SHP77 treated with DMSO at 0.1 percent for 48 hours (cell line): Measurements from ENCODE around the gene TRAF4.

Experiments
- DNase-seq: peaks from one replicate; lab custom pipeline; 2025; lab: John Stamatoyannopoulos, UW

TRAF4 gene

GRCh38 chr17:28743243-28744103, at the start of gene TRAF4:
TRAF4 (plus strand) TSS chr17:28744011; CDS start chr17:28744113, 102 bp downstream.
- DNase-seq, result peak; percentile 57

GRCh38 chr17:28698253-28698941, 45.4 kb upstream of the TRAF4 start:
- no peak for DNase-seq

GRCh38 chr17:28700278-28700677, 43.5 kb upstream of the TRAF4 start:
- DNase-seq, result no peak

GRCh38 chr17:28700830-28701492, 42.9 kb upstream of the TRAF4 start:
- peak; percentile 57 for DNase-seq

- no peak for DNase-seq
Measured at GRCh38 chr17:28702026-28702751, 41.6 kb upstream of the TRAF4 start.

- DNase-seq, result no peak
Measured at GRCh38 chr17:28702752-28703150, 41.1 kb upstream of the TRAF4 start.

GRCh38 chr17:28703552-28704218, 40.1 kb upstream of the TRAF4 start:
- DNase-seq, result no peak

- no peak for DNase-seq
Measured at GRCh38 chr17:28704219-28704858, 39.5 kb upstream of the TRAF4 start.

GRCh38 chr17:28705074-28705659, 38.6 kb upstream of the TRAF4 start:
- DNase-seq, result no peak

- DNase-seq, result no peak
Measured at GRCh38 chr17:28705728-28706334, 38.0 kb upstream of the TRAF4 start.

GRCh38 chr17:28706471-28707338, 37.1 kb upstream of the TRAF4 start:
- DNase-seq, result no peak

- DNase-seq, result no peak
Measured at GRCh38 chr17:28707339-28707720, 36.5 kb upstream of the TRAF4 start.

GRCh38 chr17:28710861-28711722, 32.7 kb upstream of the TRAF4 start:
- DNase-seq, result peak; percentile 87

- no peak for DNase-seq
Measured at GRCh38 chr17:28711723-28712031, 32.1 kb upstream of the TRAF4 start, which contains the start of gene PROCA1. PROCA1 (minus strand) TSS chr17:28711888; CDS start chr17:28711660, 228 bp downstream.

- no peak for DNase-seq
Measured at GRCh38 chr17:28712032-28712704, 31.6 kb upstream of the TRAF4 start.

GRCh38 chr17:28712705-28713415, 31.0 kb upstream of the TRAF4 start:
- no peak for DNase-seq

GRCh38 chr17:28714281-28714680, 29.5 kb upstream of the TRAF4 start:
- no peak for DNase-seq
